Muscle of arm (tissue), 12 donors: ENCODE results near the gene TNS2. TPM values are rescaled to one million over a fixed set of nuclear protein-coding genes. Genes with fewer than 3 reads are reported as not detected.

Source experiments
- DNase-seq: peaks from one replicate; pipeline ENCODE4 v3.0.0-alpha.2; 2013
- polyA plus RNA-seq, 12 donors: library from polyadenylated mRNA; unstranded; fragments of 120-200 nt; gene quantifications; one replicate each; pipeline ENCODE4 v1.2.1, GENCODE V29; 2013; ENCODE audit not compliant: insufficient read length in 12 of 12

The TNS2 gene
- polyA plus RNA-seq, 12 donors: 61.4 to 665 (median 96.2) TPM

DNA sequence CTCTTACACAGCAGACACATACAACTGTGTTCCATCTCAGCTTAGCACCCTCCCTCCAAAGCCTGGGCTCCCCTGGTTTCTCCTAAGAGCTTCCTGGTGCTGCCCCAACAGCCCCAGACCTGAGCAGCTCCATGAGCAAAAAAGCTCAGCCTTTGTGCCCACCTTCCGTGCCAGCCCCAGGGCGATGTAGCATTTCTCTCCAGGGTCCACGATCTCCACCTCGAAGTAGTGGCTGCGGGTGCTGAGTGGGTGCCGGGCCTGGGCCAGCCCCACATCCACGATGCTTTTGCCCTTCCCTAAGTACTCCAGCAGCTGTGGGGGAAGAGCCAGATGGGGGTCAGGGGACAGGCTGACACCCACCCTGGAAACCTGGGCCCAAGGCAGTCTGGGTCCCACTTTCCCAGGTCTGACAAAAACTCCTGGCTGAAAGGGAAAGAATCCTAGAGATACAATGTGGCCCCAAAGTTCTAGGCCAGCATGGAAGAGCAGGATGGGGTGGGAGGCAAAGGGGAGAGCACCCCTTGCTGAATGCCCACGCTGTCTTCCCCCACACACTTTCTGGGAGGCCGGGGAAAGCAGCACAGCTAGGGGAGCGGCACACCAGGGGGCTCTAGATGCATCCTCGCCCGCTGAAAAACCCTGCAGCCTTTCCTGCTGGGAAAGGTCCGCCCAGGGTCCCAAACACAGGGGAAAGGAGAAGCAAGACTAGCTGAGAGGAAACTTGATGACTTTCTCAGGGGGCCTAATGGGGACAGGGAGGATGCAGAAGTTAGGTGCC, 18.3 kb downstream of the TNS2 start:
- DNase-seq: no peak

DNA sequence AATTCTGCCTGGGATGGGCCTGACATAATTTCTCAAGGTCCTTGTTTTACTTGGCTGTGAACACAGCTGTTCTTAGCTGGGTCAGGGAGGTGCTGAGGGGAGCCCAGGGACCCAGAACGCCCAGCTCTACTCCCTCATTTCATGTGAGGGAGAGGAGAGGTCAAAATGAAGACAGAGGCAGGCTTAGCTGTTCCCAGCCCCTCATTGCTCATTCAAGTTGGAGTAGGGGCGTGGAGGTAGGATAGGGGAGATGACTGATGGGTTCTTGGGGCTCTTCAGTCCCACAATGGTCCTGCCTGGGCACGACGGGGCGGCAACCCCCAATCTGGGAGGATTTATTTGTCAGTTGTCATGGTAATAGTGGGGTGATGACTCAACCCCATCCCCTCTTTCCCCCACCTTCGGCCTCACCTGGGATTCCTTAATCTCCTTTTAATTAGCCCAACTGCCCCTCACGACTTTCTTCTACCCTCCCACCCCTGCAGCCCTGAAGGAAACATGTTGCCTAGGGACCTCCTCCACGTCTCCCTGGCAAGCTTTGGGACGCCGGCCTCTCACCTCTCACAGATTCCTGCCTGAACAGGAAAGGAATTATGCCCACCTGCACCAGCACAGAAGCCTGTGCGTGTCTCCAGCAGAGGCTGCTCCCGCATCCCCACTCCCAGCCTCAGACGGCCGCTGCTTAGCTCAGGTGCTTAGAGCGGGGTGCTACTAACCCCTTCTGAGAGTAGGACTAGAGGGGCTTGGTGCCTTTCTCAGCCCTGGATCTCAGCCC, 19.1 kb downstream of the TNS2 start:
- DNase-seq: peak; percentile 10

DNA sequence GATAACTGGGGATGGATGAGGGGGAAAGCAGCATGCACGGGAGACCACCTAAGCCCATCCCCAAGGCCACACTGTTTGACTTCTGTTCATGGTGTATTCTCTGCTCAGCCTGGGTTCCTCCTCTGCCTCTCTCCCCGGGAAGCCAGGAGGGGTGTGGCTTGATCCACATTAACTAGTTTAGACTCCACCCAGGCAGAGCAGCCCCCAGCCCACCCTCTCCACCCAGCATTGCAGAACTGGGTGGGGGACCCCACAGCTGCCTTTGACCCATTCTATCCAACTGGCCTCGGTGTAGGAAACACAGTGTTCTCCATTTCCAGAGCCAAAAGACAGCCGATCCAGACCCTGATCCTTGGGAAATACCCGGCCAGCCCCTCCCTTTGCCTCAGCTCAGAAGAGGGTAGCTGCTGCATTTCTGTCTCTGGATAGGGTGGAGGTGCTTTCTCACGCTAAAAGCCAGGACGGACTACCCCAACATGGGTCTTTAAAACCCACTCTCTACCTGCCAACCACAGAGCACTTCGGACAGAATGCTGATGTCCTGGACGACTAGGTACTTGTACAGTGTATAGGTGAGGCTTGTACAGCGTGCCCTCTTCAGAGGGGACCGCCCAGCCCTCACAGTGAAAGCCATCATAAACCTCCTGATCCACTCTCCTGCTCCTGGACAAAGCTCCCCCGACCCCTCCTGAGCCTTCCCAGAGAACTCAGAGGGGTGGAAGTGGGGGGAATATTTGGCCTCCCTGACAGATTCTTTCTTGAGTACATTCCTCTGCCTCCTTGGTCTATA, 20.0 kb downstream of the TNS2 start:
- peak; percentile 81 for DNase-seq

DNA sequence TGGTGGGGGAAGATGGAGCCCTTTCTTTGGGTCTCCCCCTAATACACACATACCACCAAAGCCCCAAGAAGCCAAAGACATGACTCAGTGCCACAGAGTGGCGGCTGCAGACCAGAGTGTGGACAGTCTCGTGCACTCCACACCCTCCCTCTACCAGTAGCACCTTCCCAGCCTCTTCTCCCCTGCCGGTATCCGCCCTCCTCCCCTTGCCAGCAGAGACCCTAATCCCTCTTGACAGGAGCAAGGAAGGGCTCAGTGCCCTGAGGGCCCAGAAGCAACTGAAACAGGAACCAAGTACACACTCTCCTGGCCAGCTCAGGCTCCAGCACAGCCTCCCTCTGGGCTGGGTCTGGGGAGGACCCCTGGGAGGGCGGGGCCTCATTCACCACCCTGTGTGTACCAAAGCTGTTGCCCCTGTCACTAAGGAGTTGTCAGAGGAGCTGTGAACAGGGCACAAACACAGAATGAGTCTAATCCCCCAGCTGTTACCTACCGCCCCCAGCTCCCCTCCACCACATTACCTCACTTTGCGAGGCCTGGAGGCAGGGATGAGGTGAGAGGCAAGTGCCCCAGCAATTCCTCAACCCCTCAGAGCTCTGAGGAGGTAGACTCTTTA, 21.1 kb downstream of the TNS2 start:
- DNase-seq: no peak

DNA sequence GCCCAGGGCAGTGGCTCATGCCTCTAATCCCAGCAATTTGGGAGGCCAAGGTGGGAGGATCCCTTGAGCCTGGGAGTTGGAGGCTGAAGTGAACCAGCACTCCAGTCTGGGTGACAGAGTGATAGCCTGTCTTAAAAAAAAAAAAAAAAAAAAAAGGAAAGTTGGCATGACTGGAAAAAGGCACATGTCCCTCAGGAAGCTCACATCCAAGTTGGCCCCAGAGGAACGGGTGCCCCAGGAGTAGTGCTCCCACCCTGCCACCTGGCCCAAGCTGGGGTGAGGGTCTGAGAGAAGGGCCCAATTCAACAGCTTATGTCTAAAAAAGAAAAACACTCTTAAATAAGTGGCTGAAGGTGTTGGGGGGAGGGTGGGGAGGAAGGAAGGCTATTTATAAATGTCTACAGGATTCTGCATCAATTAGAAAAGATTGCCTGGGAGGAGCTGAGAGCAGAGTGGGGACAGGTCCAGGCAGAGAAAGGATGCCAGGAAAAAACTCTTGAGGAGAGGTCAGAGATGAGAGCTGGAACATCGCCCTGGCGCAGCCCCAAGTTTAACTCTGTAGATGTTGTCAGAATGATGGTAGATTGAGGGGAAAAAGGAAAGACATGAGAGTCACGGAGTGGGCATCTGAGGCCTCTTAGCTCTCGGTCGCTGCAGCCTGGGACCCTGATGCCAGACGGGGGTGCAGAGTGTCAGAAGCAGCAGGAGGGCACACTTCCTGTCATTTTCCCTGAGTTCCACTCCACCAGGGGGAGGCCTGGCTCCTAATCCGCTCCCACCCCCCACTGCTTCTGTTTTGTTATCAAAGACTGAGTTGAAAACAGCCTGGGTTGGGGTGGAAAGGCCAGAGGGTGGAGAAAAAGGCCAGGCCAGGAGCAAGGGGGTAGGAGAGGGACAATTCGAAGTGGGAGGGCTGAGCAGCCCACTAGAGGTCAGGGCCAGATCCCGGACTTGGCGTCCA, 22.0 kb downstream of the TNS2 start:
- DNase-seq: peak; percentile 96

DNA sequence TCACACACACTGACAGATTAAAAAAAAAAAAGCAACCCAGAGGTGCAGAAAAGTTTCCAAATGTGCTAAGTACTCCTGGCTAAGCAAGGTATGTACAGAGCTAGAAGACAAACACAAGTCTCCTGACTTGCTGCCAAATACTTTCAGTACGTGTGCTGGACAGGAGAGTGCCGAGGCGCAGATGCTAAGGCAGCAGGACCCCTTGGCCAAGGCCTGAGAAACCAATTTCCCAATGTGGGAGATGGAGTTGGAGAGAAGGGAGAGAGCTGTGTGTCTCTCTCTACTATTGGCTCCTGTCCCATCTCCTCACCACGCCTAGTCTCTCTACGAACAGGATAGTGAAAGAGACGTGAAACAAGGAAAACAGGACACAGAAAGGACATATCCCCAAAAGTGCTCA, 24.0 kb downstream of the TNS2 start:
- peak; percentile 74 for DNase-seq

DNA sequence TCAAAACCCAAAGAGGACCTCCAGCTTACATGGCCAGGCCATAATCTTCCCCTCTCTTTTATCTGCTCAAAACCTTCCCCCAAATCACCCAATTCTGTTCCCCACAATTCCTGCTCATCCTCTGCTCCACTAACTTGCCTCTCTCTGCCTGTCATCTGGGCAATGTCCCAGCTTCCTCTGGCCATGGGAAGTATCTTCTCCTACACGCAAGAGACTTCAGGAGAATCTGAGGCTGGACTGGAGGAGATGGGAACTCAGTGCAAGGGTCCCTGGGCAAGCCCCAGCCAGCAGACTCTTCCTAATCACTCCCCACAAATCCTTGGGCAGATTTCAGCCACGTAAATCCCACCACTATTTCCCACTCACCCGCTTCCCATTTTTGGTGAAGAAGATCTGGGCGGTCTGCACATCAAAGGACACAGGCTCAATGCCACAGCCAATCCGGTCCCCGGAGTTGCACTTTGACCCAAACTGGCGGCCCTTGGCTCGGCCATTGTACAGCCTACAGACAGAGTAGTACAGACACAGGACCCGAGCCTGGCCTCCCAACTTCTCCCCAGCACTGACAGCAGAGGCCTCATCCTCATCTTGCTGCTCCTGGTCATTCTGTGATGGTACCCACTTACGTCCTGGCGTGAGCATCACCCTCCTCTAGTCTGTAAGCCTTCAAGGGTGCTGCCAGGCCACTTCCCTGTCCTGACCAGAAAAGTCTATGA, 24.6 kb downstream of the TNS2 start:
- DNase-seq: no peak

DNA sequence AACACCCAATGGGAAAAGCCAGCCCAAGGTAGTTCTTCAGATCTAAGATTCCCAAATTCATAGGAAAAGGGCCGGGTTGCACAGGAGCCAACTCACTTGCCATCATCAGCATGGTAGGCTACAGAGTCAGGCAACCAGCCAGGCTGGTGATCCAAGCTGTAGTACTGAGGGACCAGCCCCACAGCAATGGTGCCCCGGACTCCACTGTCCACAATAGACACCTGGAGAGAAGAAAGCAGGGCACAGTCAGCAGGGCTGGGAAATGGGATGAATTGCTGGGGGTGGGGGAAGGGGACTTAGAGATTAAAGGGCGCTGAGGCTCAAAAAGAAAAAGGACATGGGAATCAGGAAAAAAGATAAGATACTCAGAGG, 25.1 kb downstream of the TNS2 start:
- DNase-seq: no peak

DNA sequence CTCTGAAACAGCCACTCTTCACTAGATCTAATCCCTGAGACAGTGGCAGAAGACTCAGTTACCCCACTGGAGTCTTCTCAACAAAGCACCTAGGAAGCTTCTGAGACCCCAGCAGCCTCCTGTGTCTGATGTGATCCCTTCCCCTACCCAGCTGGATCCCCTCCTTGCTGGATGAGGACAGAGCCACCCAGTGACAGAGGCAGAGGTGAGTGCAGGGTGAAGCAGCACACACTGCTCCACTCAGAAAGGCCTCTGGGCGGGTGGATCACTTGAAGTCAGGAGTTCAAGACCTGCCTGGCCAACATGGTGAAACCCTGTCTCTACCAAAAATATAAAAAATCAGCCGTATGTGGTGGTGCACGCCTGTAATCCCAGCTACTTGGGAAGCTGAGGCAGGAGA, 26.6 kb downstream of the TNS2 start:
- DNase-seq: no peak

DNA sequence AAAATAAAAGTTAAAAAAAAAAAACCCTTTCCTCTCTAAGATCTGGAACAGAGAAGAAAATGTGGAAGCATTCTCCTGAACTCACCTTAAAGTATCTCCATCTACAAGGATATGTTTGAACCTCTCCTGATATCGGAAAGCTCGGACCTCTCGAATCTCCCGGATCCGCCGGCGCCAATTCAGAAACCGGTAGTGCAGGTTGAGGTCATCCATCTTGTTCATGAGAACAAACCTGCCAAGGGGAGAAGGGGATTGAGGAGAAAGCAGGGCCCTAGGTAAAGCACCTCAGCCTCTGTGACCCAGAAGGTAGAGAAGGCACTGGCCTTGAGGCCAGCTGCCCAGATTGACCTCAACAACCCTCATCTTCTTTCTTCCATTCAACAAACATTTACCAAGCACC, 27.2 kb downstream of the TNS2 start:
- no peak for DNase-seq

DNA sequence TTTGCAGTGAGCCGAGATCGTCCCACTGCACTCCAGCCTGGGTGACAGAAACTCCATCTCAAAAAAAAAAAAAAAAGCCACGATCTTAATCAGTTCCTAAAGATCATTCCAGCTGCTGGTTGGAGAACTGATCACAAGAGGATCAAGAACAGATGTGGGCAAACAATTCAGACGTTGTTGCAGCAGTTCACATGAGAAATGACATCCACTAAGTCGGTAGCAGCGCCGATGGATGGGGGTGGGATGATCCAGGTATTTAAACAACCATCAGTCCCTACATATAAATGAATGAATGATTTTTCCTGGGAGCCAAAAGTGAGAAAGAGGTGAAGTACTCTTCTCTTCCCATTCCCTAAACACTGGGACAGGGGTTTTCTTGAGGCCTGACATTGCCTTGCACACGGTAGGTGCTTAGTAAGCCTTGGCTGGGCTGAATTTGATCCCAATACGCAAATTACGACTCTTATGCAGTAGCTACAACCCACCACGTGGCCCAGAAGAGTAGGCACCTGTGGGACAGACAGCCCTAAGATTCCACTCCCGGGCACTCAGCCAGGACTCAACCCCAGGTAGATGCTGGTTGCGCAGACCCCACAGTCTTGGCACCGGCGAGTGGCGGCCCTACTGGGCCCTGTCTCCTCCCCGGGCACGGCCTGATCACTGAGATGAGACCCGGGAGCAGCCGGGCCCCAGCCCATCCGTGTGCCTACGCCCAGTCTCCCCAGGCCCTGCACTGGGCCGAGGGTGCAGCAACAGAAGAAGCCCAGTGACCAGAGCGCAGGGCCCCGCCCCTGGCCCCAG, 28.8 kb downstream of the TNS2 start:
- DNase-seq: no peak

DNA sequence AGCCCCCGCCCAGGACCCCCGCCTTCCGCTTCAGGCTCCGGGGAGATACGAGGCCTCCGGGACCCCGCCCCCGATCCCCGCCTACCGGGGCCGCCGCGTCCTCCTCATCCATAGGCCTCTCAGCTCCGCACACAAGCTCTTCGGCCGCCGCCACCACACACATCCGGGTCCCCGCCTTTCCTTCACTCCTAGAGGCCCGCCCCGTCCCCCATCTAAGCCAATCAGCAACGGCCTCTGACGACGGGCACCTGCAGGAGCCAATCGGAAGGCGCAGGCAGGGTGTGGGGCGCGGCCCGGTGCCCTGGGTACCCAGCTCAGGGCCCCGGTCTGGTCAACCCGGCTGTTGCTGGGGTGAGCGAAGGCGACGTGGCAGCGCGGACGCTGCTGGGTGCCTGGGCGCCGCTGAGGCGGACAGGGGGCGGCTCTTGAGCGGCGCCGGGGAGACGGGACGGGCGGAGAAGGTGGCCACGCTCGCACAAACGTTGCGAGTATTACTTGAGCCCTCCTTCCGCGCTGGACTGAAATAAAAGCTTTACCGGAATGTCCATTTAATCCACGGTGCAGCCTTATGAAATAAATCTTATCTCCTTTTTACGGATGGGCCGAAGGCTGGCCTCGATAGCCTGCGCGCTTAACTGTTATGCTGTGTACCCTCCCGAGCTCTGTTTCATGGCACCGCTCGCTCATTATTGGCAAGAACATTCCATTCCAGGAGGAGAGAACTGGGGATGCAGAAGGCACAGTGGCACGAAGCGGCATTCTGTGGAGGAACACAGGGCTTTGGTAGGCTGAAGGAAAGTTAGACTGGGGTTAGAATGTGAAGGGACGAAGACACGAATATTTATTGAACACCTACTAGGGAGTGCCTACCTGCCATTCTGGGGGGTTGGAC, 29.6 kb downstream of the TNS2 start, which contains the start of gene SPRYD3:
Gene SPRYD3 (minus strand): TSS at position 165 of the 892 bp plus-strand sequence. CDS start 57 bp downstream, at position 108.
- DNase-seq: peak; percentile 97

DNA sequence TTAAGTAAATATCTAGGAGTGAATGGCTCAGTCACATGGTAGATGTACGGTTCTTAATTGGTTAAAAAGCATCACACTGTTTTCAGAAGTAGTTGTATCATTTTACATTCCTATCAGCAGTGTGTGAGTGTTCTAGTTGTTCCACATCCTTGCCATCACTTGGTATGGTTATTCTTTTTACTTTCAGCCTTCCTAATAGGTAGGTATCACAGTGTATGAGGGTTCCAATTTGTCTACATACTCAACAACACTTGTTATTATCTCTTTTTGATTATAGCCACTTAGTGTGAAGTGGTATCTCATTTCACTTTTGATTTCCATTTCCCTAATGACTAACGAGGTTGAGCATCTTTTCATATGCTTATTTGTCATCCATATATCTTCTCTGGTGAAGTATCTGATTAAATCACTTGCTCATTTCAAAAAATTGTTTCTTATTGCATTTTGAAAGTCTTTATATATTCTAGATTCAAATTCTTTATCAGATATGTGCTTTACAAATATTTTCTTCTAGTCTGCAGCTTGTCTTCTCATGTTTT, 32.8 kb downstream of the TNS2 start:
- no peak for DNase-seq

DNA sequence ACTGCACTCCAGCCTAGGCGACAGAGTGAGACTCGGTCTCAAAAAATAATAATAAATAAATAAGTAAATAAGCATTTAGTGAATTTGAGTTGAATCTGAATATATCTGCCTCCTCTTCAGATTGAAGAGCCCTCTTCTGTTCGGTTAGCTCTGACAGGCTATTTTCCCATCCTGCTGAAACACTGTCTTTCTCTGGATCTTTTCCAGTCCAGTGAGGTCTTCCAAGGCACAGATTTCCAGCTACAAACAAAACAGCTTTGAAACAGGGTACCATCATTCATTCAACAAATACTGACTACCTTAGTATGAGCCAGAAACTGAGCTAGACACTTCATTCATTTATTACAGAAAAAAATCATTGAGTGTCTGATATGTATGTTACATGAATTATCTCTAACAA, 36.5 kb downstream of the TNS2 start:
- DNase-seq: no peak

DNA sequence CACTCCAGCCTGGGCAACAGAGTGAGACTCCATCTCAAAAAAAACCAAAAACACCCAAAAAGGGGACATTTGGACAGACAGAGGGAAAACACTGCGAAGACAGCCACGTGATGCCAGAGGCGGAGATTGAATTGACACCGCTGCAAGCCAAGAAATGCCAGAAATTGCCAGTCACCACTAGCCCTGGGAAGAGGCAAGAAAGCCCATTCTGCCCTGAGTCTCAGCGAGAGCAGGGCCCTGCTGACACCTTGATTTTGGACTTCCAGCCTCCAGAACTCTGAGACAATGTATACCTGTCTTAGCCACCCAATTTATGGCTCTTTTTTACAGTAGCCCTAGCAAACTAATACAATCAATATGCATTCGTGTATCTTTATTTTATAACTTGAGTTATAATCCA, 40.2 kb downstream of the TNS2 start:
- DNase-seq: no peak

DNA sequence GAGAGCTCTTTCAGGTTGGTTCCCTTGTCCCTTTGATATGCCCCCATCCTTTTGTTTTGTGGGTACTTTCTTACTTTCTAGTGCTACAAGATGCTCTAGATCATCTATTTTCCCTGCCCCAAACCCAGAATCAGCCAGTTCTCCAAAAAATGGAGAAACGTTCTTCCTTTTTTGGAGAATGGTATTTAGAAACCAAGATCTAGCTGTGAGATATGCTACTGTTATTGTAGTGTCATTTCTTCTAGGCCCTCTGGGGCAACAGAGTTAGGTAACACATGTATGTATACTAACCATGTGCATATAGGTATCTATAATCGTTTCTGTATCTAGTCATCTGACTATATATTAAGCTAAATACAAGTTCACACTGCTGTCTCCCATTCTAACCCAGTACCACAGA, 40.7 kb downstream of the TNS2 start:
- no peak for DNase-seq

DNA sequence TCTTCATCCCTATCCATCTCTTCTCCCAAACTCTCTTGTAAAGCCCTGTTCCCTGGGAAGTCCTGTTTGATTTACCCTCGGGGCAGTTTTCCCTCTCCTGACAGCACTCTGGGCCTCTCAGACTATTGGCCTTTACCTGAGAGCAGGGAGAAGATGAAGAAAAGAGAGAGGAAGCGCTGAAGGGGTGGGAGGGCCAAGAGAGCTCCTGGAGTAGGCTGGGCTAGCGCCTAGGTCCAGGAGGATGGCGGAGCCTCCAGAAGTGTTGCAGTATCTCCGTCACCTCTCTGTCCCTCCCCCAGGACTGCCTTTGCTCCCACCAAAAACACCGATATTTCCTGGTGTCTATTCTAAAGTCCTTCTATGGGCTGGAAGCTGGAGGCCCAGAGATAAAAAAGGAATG, 41.9 kb downstream of the TNS2 start:
- DNase-seq: no peak
